Nephron progenitor cell (in vitro differentiated cells): ENCODE measurements around the gene SCAF1.

Experiments
- DNase-seq: peaks from one replicate; pipeline ENCODE4 v3.0.0; 2021
- H3K27ac Mint-ChIP-seq: 2 replicates; pipeline ENCODE4 v1.8.0; 2021; ENCODE audit warnings: mild to moderate bottlenecking, moderate library complexity, mixed read lengths
- H3K27me3 Mint-ChIP-seq: 2 replicates; pipeline ENCODE4 v1.8.0; 2021; ENCODE audit warnings: mild to moderate bottlenecking, low read depth, mixed read lengths; ENCODE audit not compliant: poor library complexity
- H3K36me3 Mint-ChIP-seq: 2 replicates; pipeline ENCODE4 v1.8.0; 2021; ENCODE audit warnings: low read depth, mixed read lengths
- H3K4me1 Mint-ChIP-seq: 2 replicates; pipeline ENCODE4 v1.8.0; 2021; ENCODE audit warnings: mixed read lengths
- H3K4me3 Mint-ChIP-seq: 2 replicates; pipeline ENCODE4 v1.8.0; 2021; ENCODE audit warnings: mild to moderate bottlenecking, moderate library complexity, mixed read lengths
- H3K9me3 Mint-ChIP-seq: 2 replicates; pipeline ENCODE4 v1.8.0; 2021; ENCODE audit warnings: mild to moderate bottlenecking, moderate library complexity, mixed read lengths
- CTCF ChIP-seq: fragments of 200-600 bp; sonication (generic); IDR thresholded peaks from 2 replicates; pipeline ENCODE4 v1.5.0; 2021; ENCODE audit warnings: antibody characterized with exemption

SCAF1 gene

GRCh38 chr19:49624967-49625910 lies 16.8 kb upstream of the SCAF1 start:
- peaks cover 2% of the 10 kb centered on the region for H3K27me3 Mint-ChIP-seq

GRCh38 chr19:49626226-49626625 lies 15.8 kb upstream of the SCAF1 start:
- Mint-ChIP-seq H3K27me3 (peaks cover 2% of the 10 kb centered on the region), H3K9me3 (no peaks in the 10 kb centered on the region), H3K4me3 (no peak overlapping the region), H3K36me3 (peaks cover 50% of the 10 kb centered on the region), H3K4me1 (peaks cover 12% of the 10 kb centered on the region), H3K27ac (no peak overlapping the region)
- TF ChIP-seq CTCF: no peak
- no peak for DNase-seq

More at GRCh38 chr19:49624967-49625910, 16.8 kb upstream of the SCAF1 start:
- Mint-ChIP-seq H3K27ac (peak overlapping the region; percentile 95), H3K4me1 (peaks cover 7% of the 10 kb centered on the region), H3K9me3 (no peaks in the 10 kb centered on the region), H3K4me3 (no peak overlapping the region), H3K36me3 (peaks cover 52% of the 10 kb centered on the region)
- no peak for TF ChIP-seq CTCF
- no peak for DNase-seq

GRCh38 chr19:49629659-49630058 lies 12.3 kb upstream of the SCAF1 start:
- H3K4me3 Mint-ChIP-seq: no peak overlapping the region
- TF ChIP-seq CTCF: no peak
- DNase-seq: no peak
- H3K36me3 Mint-ChIP-seq: peaks cover 32% of the 10 kb centered on the region
- H3K9me3 Mint-ChIP-seq: no peaks in the 10 kb centered on the region
- H3K27me3 Mint-ChIP-seq: peaks cover 3% of the 10 kb centered on the region
- peak overlapping the region; percentile 91 for H3K27ac Mint-ChIP-seq
- H3K4me1 Mint-ChIP-seq: peaks cover 7% of the 10 kb centered on the region

- H3K4me3 Mint-ChIP-seq: no peak overlapping the region
- peaks cover 22% of the 10 kb centered on the region for H3K4me1 Mint-ChIP-seq
- no peaks in the 10 kb centered on the region for H3K9me3 Mint-ChIP-seq
- no peak overlapping the region for H3K27ac Mint-ChIP-seq
- peaks cover 3% of the 10 kb centered on the region for H3K27me3 Mint-ChIP-seq
- DNase-seq: no peak
- peaks cover 32% of the 10 kb centered on the region for H3K36me3 Mint-ChIP-seq
- no peak for TF ChIP-seq CTCF
Measured at GRCh38 chr19:49631014-49631588, 10.9 kb upstream of the SCAF1 start.

- TF ChIP-seq CTCF: no peak
- Mint-ChIP-seq H3K27ac (no peak overlapping the region), H3K9me3 (no peaks in the 10 kb centered on the region), H3K4me3 (no peak overlapping the region), H3K27me3 (peaks cover 3% of the 10 kb centered on the region), H3K36me3 (peaks cover 26% of the 10 kb centered on the region), H3K4me1 (peaks cover 28% of the 10 kb centered on the region)
- DNase-seq: no peak
Measured at GRCh38 chr19:49631610-49632192, 10.3 kb upstream of the SCAF1 start.
